Measurements from ENCODE around the gene CENPI. TPM values are rescaled to one million over a fixed set of nuclear protein-coding genes. Genes with fewer than 3 reads are reported as not detected.

The CENPI gene
- total and polyA plus RNA-seq, 7 donors: 1.2 to 3.4 (median 2.4) TPM; not detected in 1

GRCh38 chrX:101057093-101057714, 40.8 kb upstream of the CENPI start:
- Histone ChIP-seq H3K4me3 (no peak overlapping the region), H3K36me3 (no peaks in the 10 kb centered on the region), H3K27ac (no peak overlapping the region), H3K4me1 (no peaks in the 10 kb centered on the region), H3K27me3 (no peaks in the 10 kb centered on the region), H3K9me3 (no peaks in the 10 kb centered on the region)
- intact Hi-C loops (cut with DNase I): no loop called here
- WGBS, 2 donors: 82 to 87% methylated on average over 3 of the region's 3 CpGs
- TF ChIP-seq EP300 (IDR thresholded peaks at IDR 0.05): no peak
- no peak for TF ChIP-seq POLR2A (IDR thresholded peaks at IDR 0.05)
- no peak for TF ChIP-seq CTCF (IDR thresholded peaks at IDR 0.05)
- no peak for TF ChIP-seq POLR2AphosphoS5 (IDR thresholded peaks at IDR 0.05)
- DNase-seq: no peak

GRCh38 chrX:101062176-101062575, 35.8 kb upstream of the CENPI start:
- no peaks in the 10 kb centered on the region for H3K36me3 ChIP-seq
- no peaks in the 10 kb centered on the region for H3K9me3 ChIP-seq
- no peak for DNase-seq
- intact Hi-C loops (cut with DNase I): no loop called here
- H3K27ac ChIP-seq: no peak overlapping the region
- TF ChIP-seq CTCF (IDR thresholded peaks at IDR 0.05): no peak
- no peak for TF ChIP-seq EP300 (IDR thresholded peaks at IDR 0.05)
- no peak for TF ChIP-seq POLR2AphosphoS5 (IDR thresholded peaks at IDR 0.05)
- TF ChIP-seq POLR2A (IDR thresholded peaks at IDR 0.05): no peak
- no peaks in the 10 kb centered on the region for H3K27me3 ChIP-seq
- H3K4me3 ChIP-seq: no peak overlapping the region
- H3K4me1 ChIP-seq: no peaks in the 10 kb centered on the region

GRCh38 chrX:101071582-101071981, 26.4 kb upstream of the CENPI start:
- WGBS, 2 donors: 81 to 86% methylated on average over 3 of the region's 3 CpGs
- H3K9me3 ChIP-seq: no peaks in the 10 kb centered on the region
- H3K36me3 ChIP-seq: no peaks in the 10 kb centered on the region
- TF ChIP-seq EP300 (IDR thresholded peaks at IDR 0.05): no peak
- no peak for TF ChIP-seq POLR2A (IDR thresholded peaks at IDR 0.05)
- TF ChIP-seq CTCF (IDR thresholded peaks at IDR 0.05): no peak
- no peak for TF ChIP-seq POLR2AphosphoS5 (IDR thresholded peaks at IDR 0.05)
- H3K4me3 ChIP-seq: no peak overlapping the region
- H3K27ac ChIP-seq: no peak overlapping the region
- H3K27me3 ChIP-seq: no peaks in the 10 kb centered on the region
- no peaks in the 10 kb centered on the region for H3K4me1 ChIP-seq
- intact Hi-C loops (cut with DNase I): no loop called here
- DNase-seq: no peak

- Histone ChIP-seq H3K9me3 (no peaks in the 10 kb centered on the region), H3K36me3 (no peaks in the 10 kb centered on the region), H3K27ac (peak within 1 kb of the TSS; percentile 68 to 79 (median 78)), H3K4me3 (peak within 1 kb of the TSS; percentile 50 to 60 (median 56)), H3K4me1 (peaks cover 0 to 14% (median 4%) of the 10 kb centered on the region in 4 donors), H3K27me3 (peaks cover 0 to 4% (median 0%) of the 10 kb centered on the region in 3 donors)
- intact Hi-C loops (cut with DNase I): loop anchor here (5.0 kb wide), 1 partner anchor 128 kb away; no protein-coding TSS in a partner anchor
- no peak for TF ChIP-seq CTCF (IDR thresholded peaks at IDR 0.05)
- no peak for TF ChIP-seq EP300 (IDR thresholded peaks at IDR 0.05)
- TF ChIP-seq POLR2A (IDR thresholded peaks at IDR 0.05): peak in 1 of 2 donors; percentile 21
- TF ChIP-seq POLR2AphosphoS5 (IDR thresholded peaks at IDR 0.05): peak; percentile 29 to 77 (median 62)
- 1 to 6% methylated on average over 23 of the region's 23 CpGs for WGBS, 2 donors
- DNase-seq: no peak
Observed at GRCh38 chrX:101078716-101079598, 19.0 kb upstream of the CENPI start, which contains the start of gene TMEM35A. TSS of gene TMEM35A (plus strand) at chrX:101078879. CDS start at chrX:101079003, 124 bp downstream.
